ENCODE data around the gene UXS1.

DNA sequence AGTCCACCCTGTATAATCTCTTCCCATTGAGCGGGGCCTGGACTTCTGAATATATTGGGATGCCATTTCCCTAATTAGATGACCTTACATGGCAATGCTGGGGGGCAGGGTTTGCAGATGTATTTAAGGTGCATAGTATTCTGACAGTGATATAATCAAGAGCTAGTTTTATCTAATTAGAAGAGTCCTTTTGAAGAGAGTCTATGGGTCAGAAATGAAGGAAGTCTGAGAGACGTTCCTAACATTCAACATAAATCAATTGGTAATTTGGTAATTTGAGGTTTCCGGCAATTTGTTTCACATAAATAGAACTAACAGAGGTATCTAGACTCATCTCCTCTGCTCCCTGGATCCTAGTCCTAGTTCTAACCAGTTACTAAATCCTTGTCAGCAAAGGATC lies 25.7 kb upstream of the UXS1 start:
- no peak for TF ChIP-seq EZH2 (IDR thresholded peaks at IDR 0.05; ENCODE audit: borderline replicate concordance, low read length)
- TF ChIP-seq, protein P1, sequence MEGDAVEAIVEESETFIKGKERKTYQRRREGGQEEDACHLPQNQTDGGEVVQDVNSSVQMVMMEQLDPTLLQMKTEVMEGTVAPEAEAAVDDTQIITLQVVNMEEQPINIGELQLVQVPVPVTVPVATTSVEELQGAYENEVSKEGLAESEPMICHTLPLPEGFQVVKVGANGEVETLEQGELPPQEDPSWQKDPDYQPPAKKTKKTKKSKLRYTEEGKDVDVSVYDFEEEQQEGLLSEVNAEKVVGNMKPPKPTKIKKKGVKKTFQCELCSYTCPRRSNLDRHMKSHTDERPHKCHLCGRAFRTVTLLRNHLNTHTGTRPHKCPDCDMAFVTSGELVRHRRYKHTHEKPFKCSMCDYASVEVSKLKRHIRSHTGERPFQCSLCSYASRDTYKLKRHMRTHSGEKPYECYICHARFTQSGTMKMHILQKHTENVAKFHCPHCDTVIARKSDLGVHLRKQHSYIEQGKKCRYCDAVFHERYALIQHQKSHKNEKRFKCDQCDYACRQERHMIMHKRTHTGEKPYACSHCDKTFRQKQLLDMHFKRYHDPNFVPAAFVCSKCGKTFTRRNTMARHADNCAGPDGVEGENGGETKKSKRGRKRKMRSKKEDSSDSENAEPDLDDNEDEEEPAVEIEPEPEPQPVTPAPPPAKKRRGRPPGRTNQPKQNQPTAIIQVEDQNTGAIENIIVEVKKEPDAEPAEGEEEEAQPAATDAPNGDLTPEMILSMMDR (conservative IDR thresholded peaks at IDR 0.05 in 1 of 2, IDR thresholded peaks at IDR 0.05 in 1 of 2; ENCODE audit: extremely low read depth in 1 of 2, insufficient read depth in 1 of 2, low read depth in 1 of 2, low read length in 2 of 2) = no peak

Measured in mammary epithelial cell (primary cell).